Subcutaneous adipose tissue (tissue), 4 donors: ENCODE results near the gene OR3A3. TPM values are rescaled to one million over a fixed set of nuclear protein-coding genes. Genes with fewer than 3 reads are reported as not detected.

Source experiments
- CTCF ChIP-seq: fragments of 450-650 bp; IDR thresholded peaks from one replicate; pipeline ENCODE4 v1.5.1; 2016; ENCODE audit warnings: low read depth, mild to moderate bottlenecking, control low read depth, antibody characterized with exemption, moderate library complexity
- total RNA-seq, 4 donors: library from RNA; depleted of rRNA; stranded (reverse); fragments of >200 nt; gene quantifications; one replicate each; pipeline ENCODE4 v1.1.0, GENCODE V29; 2016

Gene OR3A3
- total RNA-seq, 4 donors from 2014 or later = not detected

GRCh38 chr17:3401786-3402185 lies 9.4 kb upstream of the OR3A3 start:
- no peak for TF ChIP-seq CTCF

GRCh38 chr17:3415610-3416009 lies 4.4 kb downstream of the OR3A3 start:
- TF ChIP-seq CTCF = no peak

- TF ChIP-seq CTCF = no peak
Measured at GRCh38 chr17:3418222-3418621, 7.1 kb downstream of the OR3A3 start.

- no peak for TF ChIP-seq CTCF
Measured at GRCh38 chr17:3433741-3434140, 22.6 kb downstream of the OR3A3 start, which contains the start of gene OR1E2. OR1E2 (minus strand) TSS chr17:3433841; CDS start chr17:3433841, 0 bp downstream.

GRCh38 chr17:3438368-3438767 lies 27.2 kb downstream of the OR3A3 start:
- TF ChIP-seq CTCF = no peak

GRCh38 chr17:3440451-3440850 lies 29.3 kb downstream of the OR3A3 start:
- no peak for TF ChIP-seq CTCF

- TF ChIP-seq CTCF = no peak
Measured at GRCh38 chr17:3447625-3448024, 36.5 kb downstream of the OR3A3 start.
